A673 (cell line): Measurements from ENCODE around the gene AJAP1.

ENCODE experiments used
- CTCF ChIP-seq: fragments of 300-800, 200-600 bp; sonication (generic); conservative IDR thresholded peaks from 2 replicates; pipeline ENCODE4 v1.5.1; 2017; ENCODE audit warnings: low read depth, mild to moderate bottlenecking, antibody characterized with exemption, low read length, moderate library complexity, mixed read lengths
- EZH2 ChIP-seq: fragments of 200-600 bp; sonication (generic); IDR thresholded peaks from 2 replicates; pipeline ENCODE4 v1.6.1; 2017; ENCODE audit warnings: borderline replicate concordance, low read depth, mild to moderate bottlenecking, mixed read lengths, antibody characterized with exemption, low read length; ENCODE audit not compliant: poor library complexity, severe bottlenecking

GRCh38 chr1:4718071-4718470, 63.7 kb downstream of the AJAP1 start:
- TF ChIP-seq EZH2 (no peak), CTCF (no peak)
